NCI-H526 treated with DMSO at 0.1 percent for 48 hours (cell line): ENCODE results near the gene ASB7.
"Not testable (repeated sequence)": the region's sequence is repeated elsewhere in the genome, so short reads cannot be mapped to it uniquely, and the experiment has no call there.

Source experiments
- DNase-seq: peaks from one replicate; lab custom pipeline; 2025; lab: John Stamatoyannopoulos, UW

The ASB7 gene

GRCh38 chr15:100651253-100651652 is 48.9 kb downstream of the ASB7 start:
- DNase-seq, result no peak

- no peak for DNase-seq
Observed at GRCh38 chr15:100652116-100652515, 49.7 kb downstream of the ASB7 start.

DNA sequence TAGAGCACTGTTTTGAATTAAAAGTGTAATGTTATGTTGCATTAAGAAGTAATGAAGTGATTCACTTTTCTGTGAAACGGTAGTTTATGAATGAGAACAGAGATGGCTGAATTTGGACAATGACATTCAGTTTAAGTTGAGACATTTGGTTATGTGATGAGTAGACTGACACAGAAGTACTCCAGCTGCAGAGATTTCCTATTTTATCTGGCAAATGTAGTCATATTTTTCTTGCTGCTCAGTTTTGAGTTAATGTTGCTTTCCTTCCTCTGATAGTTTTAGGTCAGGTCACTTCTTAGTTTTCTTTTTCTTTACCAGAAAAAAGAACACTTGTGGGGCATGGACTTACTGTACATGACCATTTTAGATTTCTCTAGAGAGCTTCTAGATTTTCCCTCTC is 51.2 kb downstream of the ASB7 start:
- no peak for DNase-seq

GRCh38 chr15:100658895-100659294 is 56.5 kb downstream of the ASB7 start:
- no peak for DNase-seq

DNA sequence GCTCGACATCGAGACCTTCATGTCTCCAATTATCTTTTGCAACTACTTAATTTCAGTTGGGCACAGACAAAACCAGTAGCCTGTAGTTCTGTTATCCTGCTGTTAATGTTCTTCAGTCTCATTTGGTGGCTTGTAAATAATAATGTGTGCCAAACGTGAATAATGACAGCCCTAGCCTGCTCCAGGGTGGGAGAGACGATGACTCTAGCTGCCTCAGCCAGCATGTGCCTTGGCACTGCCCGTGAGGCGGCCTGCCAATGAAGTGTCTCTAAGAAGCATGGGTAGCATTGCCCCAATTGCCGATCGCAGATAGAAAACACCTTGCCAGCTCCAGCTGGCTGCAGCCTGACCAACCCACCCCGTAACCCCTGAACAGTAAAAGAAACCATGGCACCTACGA is 58.8 kb downstream of the ASB7 start:
- DNase-seq, result no peak

DNA sequence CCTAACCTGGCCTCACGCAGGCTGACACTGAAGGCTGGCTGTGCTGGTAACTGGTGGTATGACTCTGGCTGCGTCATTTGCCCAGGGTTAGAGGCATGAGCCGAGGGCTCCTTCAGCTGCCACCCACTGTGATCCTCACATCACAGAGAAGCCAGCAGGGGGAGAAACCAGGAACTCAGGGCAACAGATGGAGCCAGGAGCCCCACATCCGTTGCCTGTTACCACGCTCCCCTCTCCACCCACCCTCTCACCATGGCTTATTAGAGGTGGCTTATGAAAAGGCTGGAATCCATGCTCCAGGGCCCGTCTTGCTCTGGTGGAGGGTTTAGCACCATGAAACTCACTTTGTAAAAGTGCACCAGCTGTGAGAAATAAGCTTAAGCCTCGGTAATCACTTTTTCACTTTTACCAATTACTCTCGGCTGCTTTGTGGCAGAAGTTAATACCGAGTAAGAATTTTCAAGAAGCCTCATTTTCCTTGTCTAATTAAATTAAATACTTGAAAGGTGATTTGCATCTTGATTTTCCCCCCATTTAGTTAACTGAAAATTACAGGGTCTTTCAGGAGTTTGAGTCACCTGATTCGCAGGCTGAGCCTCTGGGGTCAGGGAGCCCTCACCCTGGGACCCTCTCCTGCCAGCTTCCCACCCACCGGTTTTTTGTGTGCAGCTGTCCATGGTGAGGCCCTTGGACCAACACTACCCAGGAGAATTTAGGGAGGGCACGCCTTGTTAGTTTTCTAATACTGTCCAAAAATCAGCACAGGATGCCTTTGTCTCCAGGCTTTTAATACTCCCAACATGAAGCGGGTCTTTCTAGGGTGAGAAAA is 60.9 kb downstream of the ASB7 start:
- no peak for DNase-seq

DNA sequence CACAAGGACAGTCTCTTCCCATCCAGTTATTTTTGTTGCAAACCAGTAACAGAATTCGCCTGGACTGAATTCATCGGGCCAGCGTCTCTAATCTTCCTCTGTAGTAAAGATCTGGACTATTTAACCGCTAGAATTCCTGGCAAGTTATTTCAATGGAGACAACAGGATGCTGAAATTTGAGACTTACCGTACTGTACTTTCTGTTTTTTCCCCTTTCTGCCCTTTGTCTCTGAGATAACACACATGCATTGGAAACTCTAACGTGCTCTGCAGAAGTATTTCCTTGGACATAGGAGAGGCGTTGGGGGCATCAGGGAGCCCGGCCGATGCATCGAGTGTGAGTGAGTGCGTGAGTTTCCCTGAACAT is 61.5 kb downstream of the ASB7 start:
- DNase-seq, result no peak

- DNase-seq, result no peak
Observed at GRCh38 chr15:100665570-100665969, 63.2 kb downstream of the ASB7 start.

DNA sequence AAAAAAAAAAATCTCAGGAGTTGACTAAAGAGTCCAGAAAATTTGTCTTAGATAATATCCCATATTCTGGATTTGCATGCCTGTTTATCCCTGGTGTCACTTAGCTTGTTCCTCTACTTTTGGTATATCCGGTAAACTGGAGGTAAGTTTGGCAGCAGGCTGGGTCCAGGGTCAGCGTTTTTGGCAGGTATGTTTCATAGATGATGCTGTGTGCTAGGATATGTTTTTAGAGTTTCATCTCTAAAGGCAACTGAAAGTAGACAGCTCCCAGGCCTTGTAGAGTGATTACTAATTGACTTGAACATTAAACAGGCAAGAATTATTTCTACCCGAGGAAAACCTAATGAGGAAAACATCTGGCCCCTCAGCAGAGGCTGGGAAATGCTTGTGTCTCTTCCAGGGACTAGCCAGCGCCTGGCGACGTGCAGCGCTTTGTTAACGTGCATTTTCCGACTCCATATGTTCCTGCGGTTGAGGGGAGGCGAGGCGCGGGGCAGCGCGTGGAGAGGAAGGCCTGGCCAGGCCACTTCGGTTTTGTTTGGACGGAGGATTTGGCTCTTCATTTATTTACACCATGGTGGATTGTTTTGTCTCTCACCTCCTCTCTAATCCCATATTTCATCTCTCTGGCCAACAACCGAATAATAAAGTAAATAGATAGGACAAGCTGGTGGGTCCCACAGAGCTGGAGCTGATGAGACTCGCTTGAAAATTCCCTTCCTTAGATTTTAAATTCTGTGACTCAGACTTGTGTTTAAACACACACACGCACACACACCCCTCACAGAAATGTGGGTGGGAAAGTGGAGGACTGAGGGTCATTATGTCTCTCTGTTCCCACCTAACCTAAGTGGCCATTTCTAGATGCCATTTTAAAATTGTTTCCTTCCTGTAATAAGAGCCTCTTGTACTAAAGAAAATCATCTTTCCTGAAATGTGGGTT is 65.3 kb downstream of the ASB7 start:
- no peak for DNase-seq

DNA sequence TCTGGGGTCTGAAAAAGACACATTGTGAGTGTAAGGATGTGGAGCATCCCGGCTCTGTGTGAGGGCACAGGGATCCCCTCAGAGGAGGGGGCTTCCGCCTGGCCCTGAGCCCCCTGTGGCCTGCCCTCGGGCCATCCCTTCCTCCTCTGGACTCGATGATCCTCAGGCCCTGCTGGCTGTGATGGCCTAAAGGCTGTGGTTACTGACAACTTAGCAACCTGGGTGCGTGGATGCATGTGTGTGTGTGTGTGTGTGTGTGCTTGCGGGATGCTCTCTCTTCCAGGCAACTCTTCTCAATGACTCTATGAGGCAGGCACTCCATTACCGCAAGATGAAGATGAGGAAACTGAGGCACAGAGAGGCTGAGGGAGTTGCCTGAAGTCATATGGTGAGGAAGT is 66.0 kb downstream of the ASB7 start:
- no peak for DNase-seq

DNA sequence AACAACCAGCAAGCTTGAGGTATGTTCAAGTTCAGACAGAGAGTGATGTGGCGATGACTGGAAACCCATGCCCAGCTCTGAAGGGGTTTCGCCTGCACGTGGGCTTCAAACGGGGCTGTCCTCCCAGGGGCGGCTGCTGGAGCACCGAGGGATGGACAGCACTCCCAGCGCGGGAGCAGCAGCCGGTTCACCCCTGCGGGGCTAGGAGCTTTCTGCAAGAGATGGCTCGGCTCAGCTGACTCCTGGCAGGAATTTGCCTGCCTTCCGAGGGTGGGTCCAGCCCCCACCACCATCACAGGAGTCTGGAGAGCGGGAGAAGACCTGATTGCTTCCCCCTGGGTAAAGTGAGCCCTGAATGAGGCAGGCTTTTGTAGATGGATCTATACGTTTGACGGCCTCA is 66.9 kb downstream of the ASB7 start:
- DNase-seq, result no peak

GRCh38 chr15:100670505-100671021 is 68.2 kb downstream of the ASB7 start:
- no peak for DNase-seq

DNA sequence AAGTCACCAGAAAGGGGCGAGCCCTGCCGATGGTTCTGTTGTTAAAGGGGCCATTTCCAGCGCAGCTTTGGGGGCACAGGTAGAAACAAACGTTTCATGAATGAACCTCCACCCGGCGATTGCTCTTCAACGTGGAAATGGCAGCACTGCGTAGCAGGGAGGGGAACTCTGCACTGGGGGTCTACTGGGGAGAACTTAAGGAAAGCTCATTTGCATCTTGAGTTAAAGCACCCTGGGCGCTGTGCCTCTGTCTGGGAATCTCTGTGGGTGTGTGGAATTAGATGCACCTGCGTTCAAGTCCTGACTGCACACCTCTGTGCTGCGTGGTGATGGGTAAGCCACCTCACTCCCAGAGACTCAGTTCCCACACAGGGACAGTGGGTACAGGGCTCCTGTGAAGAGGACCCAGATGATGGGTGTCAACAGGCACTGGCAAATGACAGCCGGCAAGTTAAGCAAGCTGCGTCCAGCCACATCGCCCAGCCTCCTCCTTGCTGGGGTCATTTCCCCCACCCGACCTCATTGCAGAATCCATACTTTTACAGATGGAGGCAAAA is 68.8 kb downstream of the ASB7 start:
- no peak for DNase-seq

DNA sequence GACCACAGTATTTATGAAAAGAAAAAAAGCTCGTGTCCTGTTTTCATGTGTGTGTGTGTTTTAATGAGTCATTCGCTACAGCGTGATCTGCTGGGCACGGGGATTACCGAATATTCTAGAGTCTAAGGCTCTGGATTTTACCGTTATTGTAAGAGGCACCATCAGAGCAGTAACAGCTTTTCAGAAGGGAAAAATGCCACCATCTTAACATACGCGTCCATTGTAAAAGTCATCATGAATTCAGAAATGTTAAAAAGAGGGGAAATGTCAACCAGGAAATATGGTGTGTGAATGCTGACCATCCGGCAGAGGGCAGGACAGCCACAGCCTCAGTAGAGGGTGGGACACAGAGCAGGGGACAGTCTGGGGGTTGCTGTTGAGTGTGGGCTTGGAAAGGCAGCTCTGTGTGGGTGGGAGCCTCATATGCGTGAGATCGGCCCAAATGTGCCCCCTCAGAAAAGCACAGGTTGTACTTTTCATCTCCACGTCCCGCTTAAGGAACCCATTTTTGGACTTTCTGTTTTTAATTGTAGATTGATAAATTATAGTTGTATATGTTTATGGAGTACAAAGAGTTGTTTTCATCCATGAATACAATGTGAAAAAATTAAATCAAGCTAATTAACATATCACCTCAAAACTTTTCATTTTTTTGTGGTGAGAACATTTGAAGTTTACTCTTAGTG is 69.6 kb downstream of the ASB7 start:
- DNase-seq, result no peak

DNA sequence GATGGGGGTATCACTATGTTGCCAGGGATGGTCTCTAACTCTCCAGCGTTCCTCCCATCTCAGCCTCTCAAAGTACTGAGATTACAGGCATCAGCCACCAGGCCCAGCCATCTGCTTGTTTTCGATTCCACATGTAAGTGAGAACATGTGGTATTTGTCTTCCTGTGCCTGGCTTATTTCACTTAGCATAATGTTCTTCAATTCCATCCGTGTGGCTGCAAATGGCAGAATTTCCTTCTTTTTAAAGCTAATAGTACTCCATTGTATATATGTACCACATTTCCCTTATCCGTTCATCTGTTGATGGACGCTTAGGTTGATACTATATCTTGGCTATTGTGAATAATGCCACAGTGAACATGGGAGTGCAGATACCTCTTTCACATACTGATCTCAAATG is 70.6 kb downstream of the ASB7 start:
- DNase-seq, result no peak

DNA sequence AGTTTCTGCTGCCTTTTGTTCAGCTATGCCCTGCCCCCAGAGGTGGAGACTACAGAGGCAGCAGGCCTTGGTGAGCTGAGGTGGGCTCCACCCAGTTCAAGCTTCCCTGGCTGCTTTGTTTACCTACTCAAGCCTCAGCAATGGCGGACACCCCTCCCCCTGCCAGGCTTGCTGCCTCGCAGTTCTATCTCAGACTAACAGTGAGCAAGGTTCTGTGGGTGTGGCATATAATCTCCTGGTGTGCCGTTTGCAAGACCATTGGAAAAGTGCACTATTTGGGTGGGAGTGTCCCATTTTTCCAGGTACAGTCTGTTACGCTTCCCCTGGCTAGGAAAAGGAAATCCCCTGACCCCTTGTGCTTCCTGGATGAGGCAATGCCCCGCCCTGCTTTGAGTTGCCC is 76.8 kb downstream of the ASB7 start:
- DNase-seq, result not testable (repeated sequence)

DNA sequence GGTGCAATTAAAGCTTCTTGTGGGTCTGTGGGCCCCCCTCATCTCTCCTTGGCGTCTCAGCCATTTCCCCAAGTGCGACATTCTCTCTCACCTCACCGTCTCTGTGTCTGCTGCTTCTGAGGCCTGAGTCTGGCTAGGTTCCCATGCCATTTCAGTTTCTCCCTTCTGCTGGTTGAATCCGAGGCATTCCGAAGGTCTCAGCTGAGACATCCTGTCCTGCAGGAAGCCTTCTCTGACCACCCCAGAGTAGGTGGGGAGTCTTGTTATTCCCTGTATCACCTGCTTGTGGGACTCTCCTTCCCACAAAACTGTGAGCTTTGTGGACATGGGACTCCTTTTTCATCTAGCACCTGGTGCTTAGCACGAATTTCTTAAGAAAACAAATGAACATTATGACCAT is 78.3 kb downstream of the ASB7 start:
- no peak for DNase-seq

DNA sequence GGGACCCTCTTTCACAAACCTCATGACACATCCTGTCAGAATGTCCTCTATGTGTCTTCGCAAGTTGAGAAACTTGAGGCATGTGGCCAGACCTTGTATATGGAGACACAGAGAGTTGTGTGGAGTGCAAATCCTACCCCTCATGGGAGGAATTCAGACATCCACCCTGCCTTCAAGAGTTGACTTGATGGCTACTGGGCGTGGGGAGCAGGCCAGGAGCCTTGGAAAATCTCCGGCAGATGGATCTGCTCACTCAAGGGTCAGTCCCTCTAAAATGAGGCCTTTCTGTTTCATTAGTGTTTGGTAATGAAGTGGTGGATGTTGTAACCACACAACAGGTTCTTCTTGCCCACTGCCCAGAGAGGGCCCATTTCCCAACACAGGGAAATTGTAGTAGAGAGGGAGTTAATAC is 79.0 kb downstream of the ASB7 start:
- no peak for DNase-seq

GRCh38 chr15:100682468-100682867 is 80.1 kb downstream of the ASB7 start:
- DNase-seq, result no peak

GRCh38 chr15:100683434-100683833 is 81.0 kb downstream of the ASB7 start:
- DNase-seq, result no peak

- no peak for DNase-seq
Observed at GRCh38 chr15:100684591-100684990, 82.2 kb downstream of the ASB7 start.
